DMS53 treated with DMSO at 0.1 percent for 48 hours (cell line): ENCODE data around the gene ABTB1.
A peak's percentile ranks its signal among the peaks of the same experiment; 100 is the strongest.

Experiments
- DNase-seq: peaks from one replicate; lab custom pipeline; 2025; ENCODE audit not compliant: unreplicated experiment; lab: John Stamatoyannopoulos, UW

The ABTB1 gene

DNA sequence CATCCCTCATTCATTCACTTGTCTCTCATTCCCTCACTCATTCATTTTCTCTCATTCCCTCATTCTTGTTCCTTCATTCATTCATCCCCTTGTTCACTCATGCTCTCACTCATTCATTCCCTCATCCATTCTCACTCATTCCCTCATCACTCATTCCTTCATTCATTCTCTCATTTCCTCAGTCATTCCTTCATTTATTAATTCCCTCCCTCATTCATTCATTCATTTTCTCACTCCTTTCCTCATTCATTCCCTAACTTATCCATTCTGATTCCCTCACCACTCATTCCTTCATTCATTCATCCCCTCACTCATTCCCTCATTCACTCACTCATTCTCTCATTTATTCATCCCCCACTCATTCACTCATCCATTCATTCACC, 13.8 kb downstream of the ABTB1 start:
- no peak for DNase-seq

DNA sequence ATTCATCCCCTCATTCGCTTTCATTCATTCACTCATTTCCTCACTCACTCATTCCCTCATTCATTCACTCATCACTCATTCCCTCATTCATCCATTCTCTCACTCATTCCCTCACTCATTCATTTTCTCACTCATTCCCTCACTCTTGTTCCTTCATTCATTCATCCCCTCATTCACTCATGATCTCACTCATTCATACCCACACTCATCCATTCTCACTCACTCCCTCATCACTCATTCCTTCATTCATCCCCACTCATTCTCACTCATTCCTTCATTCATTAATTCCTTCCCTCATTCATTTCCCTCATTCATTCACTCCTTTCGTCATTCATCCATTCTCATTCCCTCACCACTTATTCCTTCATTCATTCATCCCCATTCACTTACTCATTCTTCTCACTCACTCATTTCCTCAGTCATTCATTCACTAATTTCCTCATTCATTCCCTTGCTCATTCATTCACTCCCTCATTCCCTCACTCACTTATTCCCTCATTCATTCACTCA, 14.5 kb downstream of the ABTB1 start:
- no peak for DNase-seq

DNA sequence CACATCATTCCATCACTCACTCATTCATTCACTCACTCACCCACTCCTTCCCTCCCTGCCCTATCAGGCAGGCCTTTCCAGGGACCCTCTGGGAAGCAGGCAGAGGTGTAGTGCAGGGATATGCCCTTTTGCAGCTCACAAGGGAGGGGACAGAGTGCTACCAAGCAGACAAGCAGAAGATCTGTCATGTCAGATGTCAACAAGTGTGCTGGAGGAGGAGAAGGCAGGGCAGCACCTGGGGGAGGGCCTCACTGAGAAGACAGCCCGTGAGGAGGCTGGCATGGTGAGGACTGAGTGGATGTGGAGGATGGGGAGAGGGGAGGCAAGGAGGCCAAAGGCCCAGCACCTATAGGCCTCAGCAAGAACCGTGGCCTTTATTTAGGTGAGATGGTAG, 15.3 kb downstream of the ABTB1 start:
- DNase-seq: no peak

DNA sequence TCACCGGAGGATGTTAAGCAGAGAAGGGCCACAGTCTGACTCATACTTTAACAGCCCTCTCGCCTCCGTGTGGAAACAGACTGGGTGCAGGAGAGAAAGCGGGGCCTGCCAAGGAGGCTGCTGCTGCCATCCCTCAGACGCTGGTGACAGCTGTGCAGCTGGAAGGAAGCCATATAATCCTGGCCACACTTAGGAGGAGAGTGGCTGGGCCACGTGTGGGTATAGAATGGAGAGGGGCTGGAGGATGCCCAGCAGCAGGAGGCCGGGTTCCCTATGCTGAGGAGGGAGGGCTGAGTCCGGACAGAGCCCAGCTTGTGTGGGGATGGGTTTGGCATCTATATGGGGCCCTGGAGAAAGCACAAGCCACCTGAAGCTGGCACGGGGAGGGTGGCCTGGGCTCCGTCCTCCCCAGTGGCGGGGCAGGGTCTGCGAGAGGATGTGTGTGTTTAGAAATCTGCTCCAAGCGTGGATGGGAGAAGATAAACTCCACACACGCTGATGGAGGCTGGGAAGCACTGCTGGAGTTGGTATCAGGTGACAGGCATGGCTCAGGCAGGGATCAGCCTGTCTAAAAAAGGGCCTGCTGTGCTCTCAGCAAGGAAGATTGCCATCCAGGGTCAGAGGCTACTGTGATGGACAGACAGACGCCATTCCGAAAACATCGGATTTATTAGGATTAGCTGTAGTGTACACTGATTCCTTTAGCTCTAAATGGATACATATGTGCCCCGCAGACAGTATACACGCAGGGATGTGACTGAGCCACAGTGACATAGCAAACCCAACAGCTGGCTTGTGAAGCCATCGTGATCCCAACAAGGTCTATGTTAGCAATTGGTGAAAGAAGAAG, 15.9 kb downstream of the ABTB1 start:
- no peak for DNase-seq

DNA sequence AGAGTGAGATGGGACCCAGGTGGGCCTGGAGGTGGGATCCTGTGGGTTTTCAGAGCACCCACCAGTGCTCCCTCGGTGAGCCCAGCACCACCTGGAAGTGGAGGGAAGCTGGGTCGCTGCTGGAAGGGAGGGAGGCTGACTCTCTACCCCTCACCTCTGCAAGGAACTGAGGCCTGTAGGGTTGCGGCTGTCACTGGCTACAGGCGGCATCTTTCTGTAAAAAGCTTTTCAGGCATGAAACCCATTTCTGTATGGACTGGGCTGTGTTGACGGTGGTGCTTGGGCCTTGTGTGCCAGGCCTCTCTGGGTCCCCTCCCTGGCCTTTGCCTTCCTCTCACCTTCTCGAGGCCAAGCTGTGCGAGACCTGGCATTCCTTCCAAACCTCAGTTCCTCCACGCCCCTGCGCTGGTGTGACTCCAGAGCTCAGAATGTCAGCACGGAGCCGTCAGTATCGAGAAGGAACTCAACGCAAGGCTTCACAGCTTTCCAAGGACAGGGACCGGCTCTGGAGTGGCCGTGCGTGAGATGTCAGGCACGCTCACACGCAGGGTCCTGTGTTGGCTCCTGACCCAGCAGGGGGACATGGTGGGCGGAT, 16.6 kb downstream of the ABTB1 start:
- no peak for DNase-seq

DNA sequence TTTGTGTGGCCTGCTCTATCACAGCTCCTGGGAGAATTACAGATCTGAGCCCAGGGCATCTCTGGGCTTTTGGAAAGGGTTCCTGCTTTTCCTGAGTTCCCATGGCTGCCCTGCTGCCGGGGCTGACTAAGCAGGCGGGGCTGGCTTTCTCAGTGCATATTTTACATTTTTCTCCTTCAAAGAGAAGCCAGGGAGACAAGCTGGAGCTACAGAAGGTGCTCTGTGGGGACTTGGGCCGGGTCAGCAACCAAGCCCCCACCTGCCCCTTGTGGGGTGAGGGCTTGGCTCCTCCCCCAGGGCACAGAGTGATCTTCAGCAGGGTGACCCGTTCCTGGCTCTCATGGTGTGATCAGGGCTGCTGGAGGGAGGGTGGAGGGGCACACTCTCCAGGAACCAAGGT, 17.4 kb downstream of the ABTB1 start:
- DNase-seq: no peak

DNA sequence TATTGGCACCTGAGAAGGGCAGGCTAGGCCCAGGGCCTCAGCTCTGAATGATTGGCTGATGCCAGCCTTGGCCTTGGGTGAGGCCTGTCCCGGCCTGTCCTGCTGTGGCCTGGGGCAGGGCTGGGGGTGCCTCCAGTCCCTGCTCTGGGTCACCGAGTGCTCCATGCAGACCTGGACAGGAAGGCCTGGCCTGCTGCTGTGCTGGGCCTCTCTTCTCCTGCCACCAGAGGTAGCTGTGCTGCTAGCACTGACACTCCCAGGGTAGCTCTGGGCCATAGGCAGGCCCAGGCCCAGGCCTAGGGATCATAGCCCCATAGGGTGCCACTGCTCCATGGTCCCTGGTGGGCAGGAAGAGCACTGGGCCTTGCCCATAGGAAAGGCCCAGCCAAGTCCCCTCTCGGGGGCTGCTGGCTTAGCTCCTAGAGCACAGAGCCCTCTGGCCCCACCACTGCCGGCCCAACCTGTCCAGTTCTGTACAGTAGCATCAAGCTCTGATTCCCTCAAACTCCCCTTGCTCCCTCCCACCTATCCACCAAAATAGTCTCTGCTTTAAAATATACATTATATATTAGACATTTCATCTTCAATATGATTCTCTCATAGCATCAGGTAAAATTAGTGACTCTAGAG, 18.2 kb downstream of the ABTB1 start:
- no peak for DNase-seq

DNA sequence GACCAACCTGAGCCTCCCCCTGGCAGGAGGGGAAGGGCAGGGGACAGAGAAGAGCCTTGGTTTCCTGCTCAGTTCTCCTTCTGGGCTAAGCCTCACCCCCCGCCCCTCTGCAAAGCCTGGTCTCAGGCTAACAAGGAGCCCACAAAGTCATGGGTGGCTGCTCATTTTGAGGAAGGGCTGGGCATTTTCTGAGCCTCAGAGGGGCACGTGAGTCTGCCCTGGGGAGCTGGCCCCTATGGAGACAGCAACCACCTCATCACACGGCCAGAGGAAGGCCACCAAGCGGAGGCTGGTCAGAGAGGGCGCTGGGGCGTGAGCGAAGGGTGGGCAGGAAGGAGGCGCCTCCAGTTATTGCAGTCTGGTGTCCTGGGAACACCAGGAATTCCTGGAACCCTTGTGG, 18.7 kb downstream of the ABTB1 start:
- no peak for DNase-seq

DNA sequence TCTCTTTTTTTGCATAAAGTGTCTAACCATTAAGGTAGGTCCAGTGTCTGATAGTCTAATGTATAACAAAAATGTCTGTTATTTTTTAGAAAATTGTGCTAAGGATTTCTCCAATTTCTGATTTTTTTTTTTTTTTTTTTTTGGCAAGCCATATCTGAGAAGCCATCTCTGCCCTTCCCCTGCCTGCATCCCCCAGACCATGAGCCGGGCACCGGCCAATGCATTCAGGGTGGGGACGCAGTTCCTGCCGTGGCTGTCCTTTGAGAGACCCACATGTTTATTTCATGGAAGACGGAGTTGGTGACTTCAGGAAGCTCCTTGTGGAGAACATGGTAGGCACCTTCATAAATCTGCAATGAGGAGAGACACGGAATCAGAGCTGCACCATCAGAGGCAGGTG, 19.2 kb downstream of the ABTB1 start:
- DNase-seq: no peak

DNA sequence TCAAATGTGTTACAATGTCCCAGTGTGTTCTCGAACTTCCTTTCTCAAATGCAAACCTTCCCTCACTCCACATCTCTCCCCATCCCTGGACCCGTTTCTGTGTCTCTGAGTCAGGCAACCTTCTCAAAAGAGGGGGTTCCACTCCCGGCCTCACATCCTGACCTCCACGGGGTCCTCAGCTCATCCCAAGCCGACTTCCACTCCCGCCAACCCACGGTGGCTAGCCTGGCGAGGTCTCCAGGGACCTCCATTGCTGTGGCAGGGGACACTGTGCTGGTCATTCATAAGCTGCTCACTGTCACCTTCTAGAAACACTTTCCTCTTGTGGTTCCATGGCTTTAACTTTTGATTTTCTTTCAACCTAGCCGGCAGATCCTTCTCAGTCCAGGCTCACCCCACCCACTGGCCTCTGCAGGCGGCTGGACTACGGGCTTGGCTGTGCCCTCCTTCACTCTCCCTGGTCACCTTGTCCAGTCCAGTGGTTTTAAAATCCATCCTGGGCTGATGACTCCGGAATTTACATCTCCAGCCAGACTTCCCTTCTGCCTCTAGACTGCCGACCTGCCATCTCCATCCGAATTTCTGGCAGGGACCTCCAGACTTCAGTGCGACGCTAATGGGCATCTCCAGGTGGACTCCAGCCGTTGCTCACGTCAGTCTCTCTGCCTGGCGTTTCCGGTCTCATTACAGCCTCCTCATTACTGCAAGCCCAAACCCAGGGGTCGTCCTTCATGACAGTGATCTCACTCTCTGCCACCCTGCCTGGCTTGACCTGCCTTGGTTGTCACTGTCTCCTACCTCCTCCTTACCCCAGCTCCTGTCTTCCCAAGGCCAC, 20.0 kb downstream of the ABTB1 start:
- DNase-seq: no peak

DNA sequence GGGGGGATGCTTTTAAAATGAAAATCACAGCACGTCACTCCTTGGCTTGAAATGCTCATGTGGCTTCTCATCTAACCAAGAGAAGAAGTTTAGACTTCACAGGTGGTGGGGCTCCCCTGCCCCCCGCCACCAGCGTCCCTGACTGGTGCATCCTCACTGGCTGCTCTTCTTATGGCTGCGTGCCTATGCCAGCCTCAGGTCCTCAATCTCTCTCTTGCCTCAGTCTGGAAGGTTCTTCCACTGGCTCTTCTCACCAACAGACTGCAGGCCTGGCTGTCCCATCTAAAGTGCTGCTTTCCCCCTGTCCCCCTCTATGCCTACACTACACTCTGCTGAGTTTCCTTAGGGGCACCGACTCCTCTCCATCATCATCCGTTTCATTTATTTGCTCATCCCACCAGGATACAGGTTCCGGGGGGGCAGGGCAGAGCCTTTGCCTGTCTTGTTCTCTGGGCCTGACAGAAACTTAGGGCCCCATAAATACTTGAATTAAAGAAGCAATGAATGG, 20.6 kb downstream of the ABTB1 start:
- DNase-seq: no peak

DNA sequence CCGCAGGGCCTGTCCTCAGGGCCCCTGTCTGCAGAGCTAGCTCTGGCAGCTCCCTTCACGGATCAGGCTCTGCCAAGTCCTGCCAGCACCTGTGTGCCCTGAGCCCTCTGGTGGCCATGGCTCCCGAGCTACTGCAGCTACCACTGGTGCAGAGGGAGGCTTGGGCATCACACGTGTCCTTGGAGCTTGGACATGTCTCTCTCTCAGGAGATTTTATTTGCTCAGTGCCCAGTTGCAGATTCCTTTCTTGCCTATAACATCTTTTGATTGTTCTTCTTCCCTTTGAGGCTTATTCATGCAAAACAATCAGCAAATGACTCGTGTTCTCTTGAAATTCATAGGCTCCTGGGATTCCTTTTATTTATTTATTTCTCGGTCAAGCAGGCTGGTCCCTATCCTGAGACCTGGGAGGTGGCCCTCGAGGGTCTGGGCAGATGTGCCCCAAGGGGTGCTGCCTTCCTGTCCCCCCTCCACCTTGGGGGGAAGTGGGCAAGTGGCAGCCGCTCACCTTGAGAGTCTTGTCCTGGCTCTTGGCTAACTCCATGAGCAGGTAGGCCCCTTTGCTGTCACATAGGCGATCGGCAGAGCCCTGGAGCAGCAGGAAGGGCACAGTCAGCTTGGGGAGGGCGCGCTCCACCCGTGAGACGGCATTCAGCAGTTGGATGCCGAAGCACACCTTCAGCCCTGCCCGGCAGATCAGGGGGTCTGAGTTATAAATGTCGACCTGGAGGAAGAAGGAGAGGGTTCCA, 21.9 kb downstream of the ABTB1 start:
- peak; percentile 65 for DNase-seq

DNA sequence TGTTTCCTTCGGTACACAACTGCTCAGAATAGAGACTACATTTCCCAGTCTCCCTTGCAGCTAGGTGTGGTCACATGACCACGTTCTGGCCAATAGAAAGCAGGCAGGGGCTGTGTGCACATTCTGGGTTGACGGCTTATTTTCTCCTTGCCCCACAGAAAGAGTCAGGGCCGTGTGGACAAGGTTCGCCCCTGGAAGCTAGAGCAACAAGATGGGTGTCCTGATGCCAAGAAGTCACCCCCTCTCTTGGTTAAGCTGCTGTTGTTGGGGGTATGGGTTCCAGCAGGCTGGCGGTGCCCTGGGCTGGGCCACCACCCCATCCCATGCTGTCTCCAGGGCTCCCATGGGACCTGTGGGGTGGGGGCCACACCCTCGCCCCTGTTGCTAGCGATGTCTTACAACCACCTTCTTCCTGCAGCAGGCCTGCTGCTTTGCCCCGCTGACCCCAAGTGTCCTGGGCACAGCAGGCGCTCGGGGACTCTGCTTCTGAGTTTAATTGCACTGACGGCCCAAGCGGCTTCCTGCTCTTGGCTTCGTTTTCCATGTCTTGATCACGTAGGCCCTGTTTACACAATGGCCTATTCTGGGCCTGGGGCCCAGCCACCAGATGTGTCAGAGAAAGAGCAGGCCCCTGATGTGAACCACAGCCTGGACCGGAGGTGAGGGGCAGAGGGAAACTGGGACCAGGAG, 24.9 kb downstream of the ABTB1 start:
- peak; percentile 23 for DNase-seq

DNA sequence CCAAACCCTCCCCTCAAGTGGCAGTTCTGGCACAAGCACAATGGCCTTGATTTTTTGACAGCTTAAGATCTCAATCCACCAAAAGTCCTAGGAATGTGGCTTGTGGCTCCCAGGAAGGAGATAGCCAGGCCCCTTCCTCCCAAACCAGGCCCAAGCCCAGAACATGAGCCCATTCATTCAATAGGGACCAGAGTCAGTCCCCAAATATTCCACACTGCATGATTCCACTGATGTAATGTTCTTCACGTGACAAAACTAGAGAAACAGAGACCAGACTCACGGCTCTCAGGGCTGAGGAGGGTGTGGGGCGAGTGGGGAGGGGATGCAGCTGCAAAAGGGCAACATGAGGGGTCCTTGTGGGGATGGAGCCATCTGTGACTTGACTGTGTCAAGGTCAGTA, 25.5 kb downstream of the ABTB1 start:
- no peak for DNase-seq

DNA sequence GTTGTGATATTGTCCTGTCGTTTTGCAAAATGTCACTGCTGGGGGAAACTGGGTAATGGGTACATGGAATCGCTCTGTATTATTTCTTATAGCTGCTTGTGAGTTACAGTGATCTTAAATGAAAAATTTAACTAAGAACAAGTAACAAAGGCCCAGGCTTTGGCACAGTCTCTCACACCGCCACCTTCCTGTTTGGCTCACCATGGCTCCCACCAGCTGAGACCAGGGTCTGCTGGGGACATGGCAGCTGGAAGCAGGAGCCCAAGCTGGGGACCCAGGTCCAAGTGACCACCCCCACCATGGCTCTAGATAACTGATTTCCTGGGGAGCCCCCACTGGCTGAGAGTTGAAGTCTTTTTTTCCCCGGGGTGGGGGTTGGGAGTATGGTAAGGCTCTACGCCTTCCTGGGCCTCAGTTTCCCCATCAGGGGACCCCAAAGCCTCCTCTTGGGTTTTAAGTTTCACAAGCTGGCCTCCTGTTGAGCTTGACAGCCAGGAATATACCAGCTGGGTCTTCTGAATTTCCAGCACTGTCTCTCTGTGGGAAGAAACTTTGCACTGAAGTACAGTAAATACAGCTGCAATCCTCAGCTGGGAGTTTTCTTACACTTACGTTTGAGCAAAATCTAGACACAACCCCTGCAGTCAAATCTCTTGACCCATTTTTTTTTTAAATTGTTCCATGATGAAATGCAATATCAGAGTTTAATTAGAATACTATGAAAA, 26.1 kb downstream of the ABTB1 start:
- DNase-seq: no peak

DNA sequence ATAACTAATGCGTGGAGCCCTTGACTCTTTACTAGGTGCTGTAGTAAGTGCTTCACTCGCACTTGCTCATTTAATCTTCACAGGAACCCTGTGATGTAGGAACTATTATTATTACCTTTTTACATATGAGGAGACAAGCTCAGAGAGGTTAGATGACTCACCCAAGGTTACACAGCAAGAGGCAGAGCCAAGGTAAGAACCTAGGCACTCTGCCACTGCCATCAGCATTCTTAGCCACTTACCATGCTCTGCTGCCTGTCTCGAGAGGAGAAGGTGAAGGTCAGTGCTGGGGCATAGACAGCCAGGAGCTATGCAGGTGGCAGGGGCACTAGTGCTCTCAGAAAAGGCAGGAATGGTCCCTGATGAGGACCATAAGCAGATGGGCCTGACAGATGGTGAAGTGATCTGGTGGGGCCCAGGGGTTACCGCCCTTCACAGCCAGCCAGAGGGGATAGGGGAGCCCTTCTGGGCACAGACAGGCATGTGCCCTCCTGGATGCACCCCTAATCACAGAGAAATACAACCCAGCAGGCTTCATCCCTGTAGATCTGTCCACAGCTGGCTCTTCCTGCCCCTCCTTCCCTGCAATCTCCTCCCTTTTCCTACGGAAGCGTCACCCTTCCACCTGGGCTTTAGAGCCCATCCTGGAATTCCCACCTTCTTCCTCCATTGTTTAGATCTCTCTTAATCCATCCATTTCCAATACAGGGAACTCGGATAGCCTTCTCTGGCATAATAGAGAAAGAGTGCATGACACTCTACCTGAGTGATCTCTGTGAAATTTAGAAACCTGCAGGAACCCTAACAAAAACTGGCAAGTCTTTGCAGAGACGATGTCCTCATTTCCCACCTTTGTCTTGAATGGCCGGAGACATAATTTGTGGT, 26.9 kb downstream of the ABTB1 start:
- DNase-seq: no peak

DNA sequence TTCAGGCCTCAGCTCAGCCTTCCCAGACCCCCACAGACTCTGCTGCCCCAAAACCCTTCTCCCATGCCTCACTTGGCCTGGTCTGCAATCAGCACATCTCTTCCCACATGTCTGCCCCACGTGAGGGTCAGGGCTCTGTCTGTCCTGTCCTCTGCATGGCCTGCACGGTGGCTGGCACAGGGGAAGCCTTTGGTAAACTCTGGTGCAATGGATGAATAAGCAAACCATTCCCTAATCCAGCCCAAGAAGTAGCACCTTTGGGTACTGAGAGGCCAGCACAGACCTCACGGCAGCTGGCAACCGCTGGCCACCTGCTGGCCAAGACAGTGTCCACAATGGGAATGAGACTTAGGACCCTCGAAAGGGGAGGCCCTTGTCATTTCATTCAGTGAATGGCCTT, 27.7 kb downstream of the ABTB1 start:
- DNase-seq: no peak

DNA sequence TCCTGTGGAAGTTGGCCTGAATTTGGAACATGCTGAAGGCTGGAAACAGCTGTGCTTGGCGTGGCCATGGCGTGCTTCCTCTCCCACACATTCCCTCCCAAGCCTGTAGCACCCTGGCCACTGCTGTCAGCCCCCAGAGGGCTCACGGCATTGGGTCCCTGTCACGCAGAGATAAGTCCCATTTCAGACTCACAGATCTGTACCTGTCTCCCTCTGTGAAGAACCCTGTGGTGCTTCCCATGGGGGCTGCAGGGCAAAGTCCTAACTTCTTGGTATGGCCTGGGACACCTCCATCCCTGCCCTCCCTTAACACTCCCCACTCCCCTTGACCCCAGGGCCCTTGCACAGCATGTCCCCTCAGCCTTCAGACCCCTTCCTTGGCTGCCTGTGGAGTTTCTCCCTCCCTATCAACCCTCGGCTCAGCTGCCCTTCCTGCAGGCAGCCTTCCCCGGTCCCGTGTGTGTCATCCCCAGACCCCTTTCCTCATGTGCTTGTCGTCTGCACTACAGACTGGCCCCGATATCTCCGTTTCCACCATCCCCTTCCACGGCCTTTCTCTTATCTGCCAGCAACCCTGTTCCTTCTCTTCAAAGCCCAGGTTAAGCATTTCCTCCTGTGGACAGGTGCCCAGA, 28.6 kb downstream of the ABTB1 start:
- DNase-seq: no peak
